Measurements from ENCODE around the gene SLC39A11.

SLC39A11 gene

GRCh38 chr17:73119631-73120030 is 27.1 kb upstream of the SLC39A11 start:
- H3K9me3 ChIP-seq (ENCODE audit: severe bottlenecking) = peaks cover 8% of the 10 kb centered on the region
- no peak for DNase-seq
- no peak for TF ChIP-seq CTCF (IDR thresholded peaks at IDR 0.05; ENCODE audit: low read depth, low read length)
- peak overlapping the region; percentile 97 for H3K27ac ChIP-seq
- no peak overlapping the region for H3K4me3 ChIP-seq (ENCODE audit: low read depth, low read length)
- no peaks in the 10 kb centered on the region for H3K36me3 ChIP-seq
- no peaks in the 10 kb centered on the region for H3K27me3 ChIP-seq (ENCODE audit: insufficient read depth, low read depth, severe bottlenecking)

GRCh38 chr17:73118951-73119391 is 26.5 kb upstream of the SLC39A11 start:
- no peak for TF ChIP-seq CTCF (IDR thresholded peaks at IDR 0.05; ENCODE audit: low read depth, low read length)
- Histone ChIP-seq H3K9me3 (ENCODE audit: severe bottlenecking) (peaks cover 8% of the 10 kb centered on the region), H3K27ac (peak overlapping the region; percentile 97), H3K4me3 (ENCODE audit: low read depth, low read length) (no peak overlapping the region; the same call in 1 of the 2 replicates), H3K27me3 (ENCODE audit: insufficient read depth, low read depth, severe bottlenecking) (no peaks in the 10 kb centered on the region), H3K36me3 (no peaks in the 10 kb centered on the region)
- DNase-seq = peak; percentile 97

- TF ChIP-seq CTCF (IDR thresholded peaks at IDR 0.05; ENCODE audit: low read depth, low read length) = no peak
- no peaks in the 10 kb centered on the region for H3K27me3 ChIP-seq (ENCODE audit: insufficient read depth, low read depth, severe bottlenecking)
- no peak overlapping the region for H3K4me3 ChIP-seq (ENCODE audit: low read depth, low read length)
- peak overlapping the region; percentile 97 for H3K27ac ChIP-seq
- peaks cover 13% of the 10 kb centered on the region for H3K9me3 ChIP-seq (ENCODE audit: severe bottlenecking)
- no peak for DNase-seq
- H3K36me3 ChIP-seq = no peaks in the 10 kb centered on the region
Observed at GRCh38 chr17:73118139-73118538, 25.7 kb upstream of the SLC39A11 start.

GRCh38 chr17:73112246-73112645 is 19.8 kb upstream of the SLC39A11 start:
- no peaks in the 10 kb centered on the region for H3K36me3 ChIP-seq
- DNase-seq = no peak
- no peak for TF ChIP-seq CTCF (IDR thresholded peaks at IDR 0.05; ENCODE audit: low read depth, low read length)
- no peak overlapping the region for H3K4me3 ChIP-seq (ENCODE audit: low read depth, low read length)
- peaks cover 41% of the 10 kb centered on the region for H3K9me3 ChIP-seq (ENCODE audit: severe bottlenecking)
- no peak overlapping the region for H3K27ac ChIP-seq
- no peaks in the 10 kb centered on the region for H3K27me3 ChIP-seq (ENCODE audit: insufficient read depth, low read depth, severe bottlenecking)

GRCh38 chr17:73111386-73111785 is 18.9 kb upstream of the SLC39A11 start:
- Histone ChIP-seq H3K27me3 (ENCODE audit: insufficient read depth, low read depth, severe bottlenecking) (no peaks in the 10 kb centered on the region), H3K27ac (no peak overlapping the region), H3K36me3 (no peaks in the 10 kb centered on the region), H3K4me3 (ENCODE audit: low read depth, low read length) (no peak overlapping the region), H3K9me3 (ENCODE audit: severe bottlenecking) (peaks cover 41% of the 10 kb centered on the region)
- no peak for TF ChIP-seq CTCF (IDR thresholded peaks at IDR 0.05; ENCODE audit: low read depth, low read length)
- no peak for DNase-seq

GRCh38 chr17:73107191-73107590 is 14.7 kb upstream of the SLC39A11 start:
- no peak overlapping the region for H3K4me3 ChIP-seq (ENCODE audit: low read depth, low read length)
- no peaks in the 10 kb centered on the region for H3K36me3 ChIP-seq
- H3K9me3 ChIP-seq (ENCODE audit: severe bottlenecking) = peaks cover 45% of the 10 kb centered on the region
- no peaks in the 10 kb centered on the region for H3K27me3 ChIP-seq (ENCODE audit: insufficient read depth, low read depth, severe bottlenecking)
- no peak overlapping the region for H3K27ac ChIP-seq
- DNase-seq = no peak
- no peak for TF ChIP-seq CTCF (IDR thresholded peaks at IDR 0.05; ENCODE audit: low read depth, low read length)

Data from WERI-Rb-1 (cell line).